ENCODE results near the gene SEC16A. TPM values are rescaled to one million over a fixed set of nuclear protein-coding genes. Genes with fewer than 3 reads are reported as not detected.

Gene SEC16A
- total and polyA plus RNA-seq, 8 donors, result 14.6 to 105 (median 45.4) TPM

- 41 to 60% (median 41%) methylated on average over 30 to 34 of the region's 34 CpGs for WGBS, 5 donors
- peak; percentile 48 to 82 for DNase-seq
- H3K27me3 ChIP-seq, result no peaks in the 10 kb centered on the region
- peaks cover 2 to 9% (median 8%) of the 10 kb centered on the region in 4 donors for H3K36me3 ChIP-seq
- peak overlapping the region; percentile 11 to 82 (median 20) for H3K27ac ChIP-seq
- TF ChIP-seq POLR2A (IDR thresholded peaks at IDR 0.05) (no peak), POLR2AphosphoS5 (IDR thresholded peaks at IDR 0.05) (no peak), EP300 (IDR thresholded peaks at IDR 0.05) (no peak)
- TF ChIP-seq, protein P1, sequence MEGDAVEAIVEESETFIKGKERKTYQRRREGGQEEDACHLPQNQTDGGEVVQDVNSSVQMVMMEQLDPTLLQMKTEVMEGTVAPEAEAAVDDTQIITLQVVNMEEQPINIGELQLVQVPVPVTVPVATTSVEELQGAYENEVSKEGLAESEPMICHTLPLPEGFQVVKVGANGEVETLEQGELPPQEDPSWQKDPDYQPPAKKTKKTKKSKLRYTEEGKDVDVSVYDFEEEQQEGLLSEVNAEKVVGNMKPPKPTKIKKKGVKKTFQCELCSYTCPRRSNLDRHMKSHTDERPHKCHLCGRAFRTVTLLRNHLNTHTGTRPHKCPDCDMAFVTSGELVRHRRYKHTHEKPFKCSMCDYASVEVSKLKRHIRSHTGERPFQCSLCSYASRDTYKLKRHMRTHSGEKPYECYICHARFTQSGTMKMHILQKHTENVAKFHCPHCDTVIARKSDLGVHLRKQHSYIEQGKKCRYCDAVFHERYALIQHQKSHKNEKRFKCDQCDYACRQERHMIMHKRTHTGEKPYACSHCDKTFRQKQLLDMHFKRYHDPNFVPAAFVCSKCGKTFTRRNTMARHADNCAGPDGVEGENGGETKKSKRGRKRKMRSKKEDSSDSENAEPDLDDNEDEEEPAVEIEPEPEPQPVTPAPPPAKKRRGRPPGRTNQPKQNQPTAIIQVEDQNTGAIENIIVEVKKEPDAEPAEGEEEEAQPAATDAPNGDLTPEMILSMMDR (IDR thresholded peaks at IDR 0.05), result no peak
- no peak overlapping the region for H3K4me3 ChIP-seq
- H3K9me3 ChIP-seq, result no peaks in the 10 kb centered on the region
- intact Hi-C loops (cut with DNase I; ENCODE audit: low total_unique reads), result no loop called here
- H3K4me1 ChIP-seq, result peaks cover 68 to 96% (median 77%) of the 10 kb centered on the region in 4 donors
These were observed 45.2 kb upstream of the SEC16A start for GRCh38 chr9:136527721-136528710.

DNA sequence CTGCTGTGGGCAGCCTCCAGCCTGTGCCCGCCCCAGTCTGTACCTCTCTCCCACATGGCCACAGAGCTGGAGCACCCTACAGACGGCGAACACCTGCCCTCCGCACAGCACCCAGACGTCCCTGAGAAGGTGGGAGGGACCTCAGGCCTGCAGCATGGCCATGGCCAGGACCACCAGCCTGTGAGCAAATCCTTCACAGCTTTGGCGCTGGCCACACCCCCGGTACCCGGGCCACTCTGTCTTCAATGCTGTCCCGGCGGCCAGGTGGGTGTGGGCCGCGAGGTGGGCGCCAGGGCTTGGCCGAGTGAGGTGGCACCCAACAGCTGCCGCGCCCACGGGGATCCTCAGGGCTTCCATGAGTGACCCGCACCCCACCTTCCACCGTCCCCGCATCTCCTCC lies 44.3 kb upstream of the SEC16A start:
- intact Hi-C loops (cut with DNase I; ENCODE audit: low total_unique reads), result no loop called here
- Histone ChIP-seq H3K4me1 (peaks cover 60 to 96% (median 73%) of the 10 kb centered on the region in 4 donors), H3K9me3 (no peaks in the 10 kb centered on the region), H3K4me3 (no peak overlapping the region), H3K36me3 (peaks cover 8 to 18% (median 17%) of the 10 kb centered on the region in 4 donors), H3K27ac (peak overlapping the region in 4 of 5 donors; percentile 15 to 82 (median 47)), H3K27me3 (no peaks in the 10 kb centered on the region)
- TF ChIP-seq, protein P1 (IDR thresholded peaks at IDR 0.05), result no peak
- TF ChIP-seq POLR2A (IDR thresholded peaks at IDR 0.05) (no peak), EP300 (IDR thresholded peaks at IDR 0.05) (no peak), POLR2AphosphoS5 (IDR thresholded peaks at IDR 0.05) (no peak)
- DNase-seq, result peak in 1 of 2 donors; percentile 53
- 61 to 79% (median 67%) methylated on average over 10 to 20 of the region's 20 CpGs for WGBS, 5 donors

GRCh38 chr9:136526625-136527066 lies 43.8 kb upstream of the SEC16A start:
- no peak overlapping the region for H3K4me3 ChIP-seq

More at GRCh38 chr9:136526625-136527066, 43.8 kb upstream of the SEC16A start:
- H3K4me1 ChIP-seq, result peaks cover 56 to 95% (median 68%) of the 10 kb centered on the region in 4 donors
- peak; percentile 57 to 86 for DNase-seq
- no peak for TF ChIP-seq POLR2A (IDR thresholded peaks at IDR 0.05)
- TF ChIP-seq POLR2AphosphoS5 (IDR thresholded peaks at IDR 0.05), result no peak
- TF ChIP-seq, protein P1 (IDR thresholded peaks at IDR 0.05), result no peak
- TF ChIP-seq EP300 (IDR thresholded peaks at IDR 0.05), result no peak
- no peaks in the 10 kb centered on the region for H3K27me3 ChIP-seq
- intact Hi-C loops (cut with DNase I; ENCODE audit: low total_unique reads), result no loop called here
- no peaks in the 10 kb centered on the region for H3K9me3 ChIP-seq
- peaks cover 8 to 20% (median 20%) of the 10 kb centered on the region in 4 donors for H3K36me3 ChIP-seq
- WGBS, 5 donors, result 25 to 63% (median 41%) methylated on average over 19 to 30 of the region's 30 CpGs
- H3K27ac ChIP-seq, result peak overlapping the region in 4 of 5 donors; percentile 15 to 82 (median 47)

All from stomach (tissue), 9 donors.